Measurements from ENCODE around the gene INO80C.

GRCh38 chr18:35443847-35444246 is 53.9 kb downstream of the INO80C start:
- TF ChIP-seq CTCF (IDR thresholded peaks at IDR 0.05): no peak
- TF ChIP-seq POLR2A (IDR thresholded peaks at IDR 0.05): no peak
